HL-60 (cell line): ENCODE data around the gene SMIM3.

Experiments used
- CTCF ChIP-seq: IDR thresholded peaks from one replicate; pipeline ENCODE4 v1.5.1; 2011; ENCODE audit warnings: low read length, control low read depth, inconsistent platforms; ENCODE audit not compliant: insufficient read depth
- GABPA ChIP-seq: IDR thresholded peaks from 2 replicates; pipeline ENCODE4 v1.6.1; 2012; ENCODE audit warnings: low read depth
- POLR2AphosphoS5 ChIP-seq: IDR thresholded peaks from 2 replicates; pipeline ENCODE4 v1.6.1; 2012; ENCODE audit warnings: low read depth
- REST ChIP-seq: IDR thresholded peaks from 2 replicates; pipeline ENCODE4 v1.6.1; 2012; ENCODE audit warnings: low read depth; ENCODE audit not compliant: insufficient replicate concordance

- no peak for TF ChIP-seq CTCF
- no peak for TF ChIP-seq POLR2AphosphoS5
- TF ChIP-seq GABPA, result no peak
- TF ChIP-seq REST, result no peak
Measured at GRCh38 chr5:150836064-150836463, 57.5 kb downstream of the SMIM3 start.
